GM13976 (cell line): ENCODE measurements around the gene GIT2.

Experiments used
- DNase-seq: peaks from one replicate; pipeline ENCODE4 v3.0.0; 2012; ENCODE audit warnings: low spot score
- CTCF ChIP-seq: IDR thresholded peaks from 2 replicates; pipeline ENCODE4 v1.5.1; 2012; ENCODE audit warnings: borderline replicate concordance, mild to moderate bottlenecking; ENCODE audit not compliant: insufficient read depth; ENCODE audit errors: extremely low read depth, missing control alignments, control extremely low read depth
- in situ Hi-C: fragments of 300-500 bp; cut with MboI; formaldehyde crosslinking; loops from one replicate; pipeline ENCODE4 v1.12.0; 2022; ENCODE audit warnings: low sequenced_read_pairs, mixed read lengths, inconsistent platforms; ENCODE audit not compliant: unreplicated experiment

Gene GIT2

GRCh38 chr12:109927622-109928021, 68.5 kb downstream of the GIT2 start:
- peak; percentile 74 for DNase-seq
- in situ Hi-C loops: no loop called here
- peak; percentile 20 for TF ChIP-seq CTCF

- DNase-seq: no peak
- TF ChIP-seq CTCF: no peak
These were observed 69.5 kb downstream of the GIT2 start for GRCh38 chr12:109926488-109927210.

GRCh38 chr12:109926016-109926415, 70.2 kb downstream of the GIT2 start:
- DNase-seq: no peak
- in situ Hi-C loops: no loop called here
- TF ChIP-seq CTCF: no peak

More at GRCh38 chr12:109926488-109927210, 69.5 kb downstream of the GIT2 start:
- in situ Hi-C loops: no loop called here

- DNase-seq: no peak
- no peak for TF ChIP-seq CTCF
- in situ Hi-C loops: no loop called here
These were observed 70.9 kb downstream of the GIT2 start for GRCh38 chr12:109925185-109925840.

GRCh38 chr12:109923481-109924245, 72.5 kb downstream of the GIT2 start:
- DNase-seq: no peak
- no peak for TF ChIP-seq CTCF
- in situ Hi-C loops: no loop called here

GRCh38 chr12:109923038-109923437, 73.1 kb downstream of the GIT2 start:
- DNase-seq: no peak
- no peak for TF ChIP-seq CTCF
- in situ Hi-C loops: no loop called here
